Left lung (tissue), 10 donors: ENCODE measurements around the gene DLEU7. TPM values are rescaled to one million over a fixed set of nuclear protein-coding genes. Genes with fewer than 3 reads are reported as not detected.

ENCODE experiments used
- ATAC-seq: fragments of 200-7000 bp; cut with Tn5 transposase; one replicate; pipeline ENCODE4 v1.9.1; 2020; ENCODE audit warnings: moderate library complexity
- DNase-seq, 4 donors: peaks; one replicate each; pipeline ENCODE4 v3.0.0-alpha.2; 2013 to 2020
- H3K27ac ChIP-seq, 2 donors: fragments of 200-600 bp; sonication (generic) in 1 of 2; one replicate each; pipeline versions ENCODE4 v1.5.0 to v1.8.0; 2020 to 2021
- H3K27me3 ChIP-seq, 2 donors: fragments of 200-600 bp; sonication (generic) in 1 of 2; one replicate each; pipeline versions ENCODE4 v1.5.0 to v1.8.0; 2020 to 2021
- H3K36me3 ChIP-seq, 2 donors: fragments of 200-600 bp; sonication (generic) in 1 of 2; one replicate each; pipeline versions ENCODE4 v1.5.0 to v1.8.0; 2020 to 2021
- H3K4me1 ChIP-seq, 2 donors: fragments of 200-600 bp; one replicate each; pipeline ENCODE4 v1.8.0; 2021
- H3K4me3 ChIP-seq, 2 donors: fragments of 200-600 bp; sonication (generic) in 1 of 2; one replicate each; pipeline versions ENCODE4 v1.5.0 to v1.8.0; 2020 to 2021; ENCODE audit warnings: mild to moderate bottlenecking in 1 of 2
- H3K9me3 ChIP-seq, 2 donors: fragments of 200-600 bp; sonication (generic) in 1 of 2; one replicate each; pipeline versions ENCODE4 v1.5.0 to v1.8.0; 2020 to 2021
- intact Hi-C, 2 donors: fragments of 100-400 bp; cut with DNase I; formaldehyde crosslinking; loops; one replicate each; pipeline versions ENCODE4 v1.11.2 to v1.14.2; 2022
- polyA plus RNA-seq, 6 donors: library from polyadenylated mRNA; unstranded; fragments of 120-200 nt; gene quantifications; one replicate each; pipeline ENCODE4 v1.2.1, GENCODE V29; 2013; ENCODE audit not compliant: insufficient read length in 6 of 6
- total RNA-seq, 2 donors: library from RNA; stranded (reverse); fragmentation: NEBNext Ultra II Directional; extraction: Animal tissue kit (Norgen Biotek cat#: 25700); gene quantifications; one replicate each; pipeline ENCODE4 v1.2.1, GENCODE V29; 2021
- TF ChIP-seq, protein P1 (sequence below), 2 donors: fragments of 200-600 bp; sonication (generic) in 1 of 2; IDR thresholded peaks; one replicate each; pipeline versions ENCODE4 v1.5.0 to v1.8.0; 2021; ENCODE audit warnings: antibody characterized with exemption in 2 of 2
- donor health status: DM: no; HTN: yes; CAD: no.
- donor health status: DM: no; HTN: no; CAD: no.

The DLEU7 gene
- total and polyA plus RNA-seq, 8 donors, result 0.23 to 1.9 (median 0.39) TPM

GRCh38 chr13:50888362-50888761 is 44.9 kb upstream of the DLEU7 start:
- no peaks in the 10 kb centered on the region for H3K36me3 ChIP-seq
- no peak for ATAC-seq
- H3K9me3 ChIP-seq, result no peaks in the 10 kb centered on the region
- intact Hi-C loops, result no loop called here
- TF ChIP-seq, protein P1, sequence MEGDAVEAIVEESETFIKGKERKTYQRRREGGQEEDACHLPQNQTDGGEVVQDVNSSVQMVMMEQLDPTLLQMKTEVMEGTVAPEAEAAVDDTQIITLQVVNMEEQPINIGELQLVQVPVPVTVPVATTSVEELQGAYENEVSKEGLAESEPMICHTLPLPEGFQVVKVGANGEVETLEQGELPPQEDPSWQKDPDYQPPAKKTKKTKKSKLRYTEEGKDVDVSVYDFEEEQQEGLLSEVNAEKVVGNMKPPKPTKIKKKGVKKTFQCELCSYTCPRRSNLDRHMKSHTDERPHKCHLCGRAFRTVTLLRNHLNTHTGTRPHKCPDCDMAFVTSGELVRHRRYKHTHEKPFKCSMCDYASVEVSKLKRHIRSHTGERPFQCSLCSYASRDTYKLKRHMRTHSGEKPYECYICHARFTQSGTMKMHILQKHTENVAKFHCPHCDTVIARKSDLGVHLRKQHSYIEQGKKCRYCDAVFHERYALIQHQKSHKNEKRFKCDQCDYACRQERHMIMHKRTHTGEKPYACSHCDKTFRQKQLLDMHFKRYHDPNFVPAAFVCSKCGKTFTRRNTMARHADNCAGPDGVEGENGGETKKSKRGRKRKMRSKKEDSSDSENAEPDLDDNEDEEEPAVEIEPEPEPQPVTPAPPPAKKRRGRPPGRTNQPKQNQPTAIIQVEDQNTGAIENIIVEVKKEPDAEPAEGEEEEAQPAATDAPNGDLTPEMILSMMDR (IDR thresholded peaks at IDR 0.05), result no peak
- peaks cover 0 to 17% of the 10 kb centered on the region in 2 donors for H3K4me1 ChIP-seq
- no peaks in the 10 kb centered on the region for H3K27me3 ChIP-seq
- no peak for DNase-seq
- no peak overlapping the region for H3K27ac ChIP-seq
- no peak overlapping the region for H3K4me3 ChIP-seq

- H3K27me3 ChIP-seq, result no peaks in the 10 kb centered on the region
- no peak for ATAC-seq
- H3K9me3 ChIP-seq, result no peaks in the 10 kb centered on the region
- peaks cover 0 to 7% of the 10 kb centered on the region in 2 donors for H3K4me1 ChIP-seq
- no peak overlapping the region for H3K27ac ChIP-seq
- TF ChIP-seq, protein P1 (IDR thresholded peaks at IDR 0.05), result no peak
- H3K36me3 ChIP-seq, result no peaks in the 10 kb centered on the region
- intact Hi-C loops, result no loop called here
- no peak for DNase-seq
- H3K4me3 ChIP-seq, result no peak overlapping the region
Measured at GRCh38 chr13:50887151-50887550, 43.7 kb upstream of the DLEU7 start.

DNA sequence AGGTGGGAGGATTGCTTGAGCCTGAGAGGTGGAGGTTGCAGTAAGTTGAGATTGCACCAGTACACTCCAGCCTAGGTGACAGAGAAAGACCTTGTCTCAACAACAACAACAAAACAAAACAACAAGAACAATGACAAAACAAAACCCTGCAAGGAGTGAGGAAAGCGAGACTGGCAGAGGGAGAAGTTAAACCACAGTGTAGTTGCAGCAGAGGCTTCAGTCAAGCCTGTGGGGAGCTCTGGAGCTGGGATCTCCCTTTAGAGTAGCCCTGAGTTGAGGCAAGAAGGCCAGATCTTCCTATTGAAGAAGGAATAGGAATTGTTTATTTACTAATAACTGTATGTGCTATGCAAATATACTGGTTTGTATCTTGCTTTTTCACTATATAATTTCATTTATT is 40.8 kb upstream of the DLEU7 start:
- intact Hi-C loops, result no loop called here
- no peaks in the 10 kb centered on the region for H3K4me1 ChIP-seq
- TF ChIP-seq, protein P1 (IDR thresholded peaks at IDR 0.05), result no peak
- no peaks in the 10 kb centered on the region for H3K36me3 ChIP-seq
- no peaks in the 10 kb centered on the region for H3K9me3 ChIP-seq
- no peak overlapping the region for H3K4me3 ChIP-seq
- no peaks in the 10 kb centered on the region for H3K27me3 ChIP-seq
- H3K27ac ChIP-seq, result no peak overlapping the region
- no peak for ATAC-seq
- DNase-seq, result no peak

DNA sequence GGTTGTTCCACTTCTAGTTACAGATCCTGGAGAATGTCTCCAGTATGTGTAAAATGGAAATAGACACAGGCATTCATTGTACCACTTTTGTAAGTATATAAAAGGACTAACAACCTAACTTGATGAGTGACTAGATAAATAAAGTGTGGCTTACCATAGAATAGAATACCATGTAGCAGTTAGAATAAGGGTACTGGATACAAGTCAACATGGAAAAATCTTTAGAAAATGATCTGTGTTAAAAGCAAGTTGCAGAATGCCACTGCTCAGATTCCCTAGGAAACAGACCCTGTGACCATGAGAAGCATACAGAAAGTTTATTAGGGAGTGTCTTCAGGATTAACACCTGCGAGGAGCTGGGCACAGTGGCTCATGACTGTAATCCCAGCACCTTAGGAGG is 40.2 kb upstream of the DLEU7 start:
- Histone ChIP-seq H3K36me3 (no peaks in the 10 kb centered on the region), H3K4me1 (no peaks in the 10 kb centered on the region), H3K27ac (no peak overlapping the region), H3K9me3 (no peaks in the 10 kb centered on the region), H3K27me3 (no peaks in the 10 kb centered on the region), H3K4me3 (no peak overlapping the region)
- DNase-seq (no peak), ATAC-seq (no peak)
- TF ChIP-seq, protein P1 (IDR thresholded peaks at IDR 0.05), result no peak
- intact Hi-C loops, result no loop called here

GRCh38 chr13:50882816-50883435 is 39.4 kb upstream of the DLEU7 start:
- Histone ChIP-seq H3K9me3 (no peaks in the 10 kb centered on the region), H3K27me3 (no peaks in the 10 kb centered on the region), H3K27ac (no peak overlapping the region), H3K36me3 (no peaks in the 10 kb centered on the region), H3K4me3 (no peak overlapping the region), H3K4me1 (no peaks in the 10 kb centered on the region)
- intact Hi-C loops, result no loop called here
- TF ChIP-seq, protein P1 (IDR thresholded peaks at IDR 0.05), result no peak
- no peak for ATAC-seq
- DNase-seq, result no peak
